ENCODE measurements around the gene AP3M1. TPM values are rescaled to one million over a fixed set of nuclear protein-coding genes. Genes with fewer than 3 reads are reported as not detected.

The AP3M1 gene
- total RNA-seq, 1 experiment from 2014 or later, result 37.4 TPM

- Histone ChIP-seq H4K91ac (ENCODE audit: insufficient read length, low read depth, low read length) (no peak overlapping the region), H2BK15ac (ENCODE audit: low read depth, low read length) (no peak overlapping the region), H2BK120ac (ENCODE audit: low read depth, low read length, poor library complexity, severe bottlenecking) (no peak overlapping the region), H3K79me2 (ENCODE audit: insufficient read depth, low read length) (no peaks in the 10 kb centered on the region), H3K23me2 (ENCODE audit: insufficient read length, low read depth, low read length, poor library complexity, severe bottlenecking) (no peaks in the 10 kb centered on the region), H3K9ac (ENCODE audit: extremely low read depth, insufficient read length, low read length) (no peak overlapping the region), H3K9me3 (ENCODE audit: control insufficient read depth, low read depth, low read length) (no peaks in the 10 kb centered on the region), H3K4ac (ENCODE audit: low read depth, low read length) (no peak overlapping the region), H4K20me1 (ENCODE audit: control insufficient read depth, insufficient read depth, insufficient read length) (no peaks in the 10 kb centered on the region), H3T11ph (ENCODE audit: low read length) (no peak overlapping the region), H2AK5ac (ENCODE audit: insufficient read length, low read length) (no peak overlapping the region), H3K4me2 (ENCODE audit: insufficient read depth, insufficient read length, low read length) (no peak overlapping the region), H2BK5ac (ENCODE audit: insufficient read length, low read length) (no peak overlapping the region), H3K79me1 (ENCODE audit: insufficient read depth, low read depth, low read length, poor library complexity, severe bottlenecking) (no peaks in the 10 kb centered on the region), H3K14ac (ENCODE audit: insufficient read depth, low read length) (no peak overlapping the region), H3K4me1 (ENCODE audit: insufficient read depth, low read length) (no peaks in the 10 kb centered on the region), H4K5ac (ENCODE audit: insufficient read length, low read depth, low read length) (no peak overlapping the region), H4K8ac (replicated peaks; ENCODE audit: insufficient read length, low read depth, low read length) (no peak overlapping the region), H3K27ac (ENCODE audit: insufficient read length, low read depth, low read length) (no peak overlapping the region), H3K18ac (ENCODE audit: insufficient read length, low read depth, low read length) (no peak overlapping the region), H2AFZ (ENCODE audit: low read length) (no peak overlapping the region), H3K23ac (ENCODE audit: insufficient read length, low read depth, low read length) (no peak overlapping the region), H3K56ac (ENCODE audit: insufficient read length, low read depth, low read length) (no peak overlapping the region), H2BK12ac (ENCODE audit: insufficient read length, low read depth, low read length) (no peak overlapping the region), H2BK20ac (ENCODE audit: low read depth, low read length, poor library complexity, severe bottlenecking) (no peak overlapping the region), H3K27me3 (ENCODE audit: insufficient read depth, low read length) (no peaks in the 10 kb centered on the region)
- WGBS (ENCODE audit: extremely low coverage, insufficient read length, low lambda C conversion rate), result no CpG with 5 or more reads among the region's 1 CpG
- Mint-ChIP-seq H3K4me1 (no peaks in the 10 kb centered on the region), H3K36me3 (ENCODE audit: insufficient read depth in 1 of 3, low read depth in 3 of 3) (peaks cover 18 to 80% (median 53%) of the 10 kb centered on the region in 3 experiments; a peak in 6 of 7 replicates), H3K4me3 (no peak overlapping the region), H3K9me3 (no peaks in the 10 kb centered on the region), H3K27me3 (ENCODE audit: low read depth) (no peaks in the 10 kb centered on the region), H3K27ac (peak overlapping the region in 1 of 3 experiments; percentile 77; a peak in 1 of 7 replicates)
- no peak for DNase-seq
- TF ChIP-seq CTCF (conservative IDR thresholded peaks at IDR 0.05), result no peak
Measured at GRCh38 chr10:74123081-74123480, 27.5 kb downstream of the AP3M1 start.

Data from H9 (cell line).